Cardiac muscle cell (in vitro differentiated cells and primary cell): Measurements from ENCODE around the gene SATB1. TPM values are rescaled to one million over a fixed set of nuclear protein-coding genes. Genes with fewer than 3 reads are reported as not detected.
A peak's percentile ranks its signal among the peaks of the same experiment; 100 is the strongest.

Experiments used
- DNase-seq, 2 donors: peaks; one replicate each; pipeline versions ENCODE4 v3.0.0 to v3.0.0-alpha.2; 2010 to 2017; ENCODE audit warnings: low read depth in 1 of 2, low spot score in 1 of 2
- H3K27ac ChIP-seq: fragments of 200-600 bp; sonication (generic); 2 replicates; pipeline ENCODE4 v1.5.1; 2016
- H3K27me3 ChIP-seq: fragments of 200-600 bp; sonication (generic); 2 replicates; pipeline ENCODE4 v1.6.0; 2016; ENCODE audit warnings: control low read depth
- H3K36me3 ChIP-seq: fragments of 200-600 bp; sonication (generic); 2 replicates; pipeline ENCODE4 v1.5.1; 2016; ENCODE audit warnings: control low read depth
- H3K4me1 ChIP-seq: fragments of 200-600 bp; sonication (generic); 2 replicates; pipeline ENCODE4 v1.8.1; 2017; ENCODE audit warnings: low read depth, mild to moderate bottlenecking, mixed run types
- H3K4me3 ChIP-seq: fragments of 200-600 bp; sonication (generic); 2 replicates; pipeline ENCODE4 v1.5.1; 2016; ENCODE audit warnings: mild to moderate bottlenecking
- H3K9me3 ChIP-seq: fragments of 200-600 bp; sonication (generic); 2 replicates; pipeline ENCODE4 v1.5.1; 2017; ENCODE audit warnings: low read depth, mild to moderate bottlenecking, control low read depth
- CTCF ChIP-seq: IDR thresholded peaks from 2 replicates; pipeline ENCODE4 v1.5.1; 2012; ENCODE audit warnings: low read depth, mild to moderate bottlenecking, low read length
- polyA plus RNA-seq: library from polyadenylated mRNA; unstranded; fragments of >200 nt; fragmentation: Nextera tagmentation; extraction: Ambion mirVana; gene quantifications from 2 replicates; pipeline ENCODE4 v1.2.1, GENCODE V29; 2016
- total RNA-seq: library from RNA; depleted of rRNA; stranded (reverse); fragments of >200 nt; gene quantifications from 2 replicates; pipeline ENCODE4 v1.2.3, GENCODE V29; 2016

Gene SATB1
- total and polyA plus RNA-seq, 2 experiments from 2014 or later = 15.9 to 52.2 TPM

- Histone ChIP-seq H3K9me3 (no peaks in the 10 kb centered on the region), H3K4me3 (no peak overlapping the region), H3K27ac (no peak overlapping the region), H3K27me3 (no peaks in the 10 kb centered on the region), H3K36me3 (peaks cover 11% of the 10 kb centered on the region), H3K4me1 (no peaks in the 10 kb centered on the region)
- DNase-seq = no peak
- TF ChIP-seq CTCF = no peak
Measured at GRCh38 chr3:18398448-18398847, 26.7 kb downstream of the SATB1 start.

GRCh38 chr3:18396428-18396827, 28.7 kb downstream of the SATB1 start:
- Histone ChIP-seq H3K36me3 (peaks cover 11% of the 10 kb centered on the region), H3K4me3 (no peak overlapping the region), H3K27ac (no peak overlapping the region), H3K4me1 (no peaks in the 10 kb centered on the region), H3K9me3 (no peaks in the 10 kb centered on the region), H3K27me3 (no peaks in the 10 kb centered on the region)
- TF ChIP-seq CTCF = no peak
- no peak for DNase-seq

GRCh38 chr3:18394384-18394995, 30.6 kb downstream of the SATB1 start:
- no peak for DNase-seq
- Histone ChIP-seq H3K27ac (no peak overlapping the region), H3K4me3 (no peak overlapping the region), H3K27me3 (no peaks in the 10 kb centered on the region), H3K9me3 (no peaks in the 10 kb centered on the region), H3K4me1 (peaks cover 13% of the 10 kb centered on the region), H3K36me3 (peaks cover 11% of the 10 kb centered on the region)
- TF ChIP-seq CTCF = no peak

GRCh38 chr3:18393906-18394305, 31.2 kb downstream of the SATB1 start:
- H3K4me1 ChIP-seq = peaks cover 16% of the 10 kb centered on the region
- no peak overlapping the region for H3K4me3 ChIP-seq
- DNase-seq = peak in 1 of 2 donors; percentile 41
- H3K9me3 ChIP-seq = no peaks in the 10 kb centered on the region
- H3K27ac ChIP-seq = no peak overlapping the region
- TF ChIP-seq CTCF = no peak
- no peaks in the 10 kb centered on the region for H3K27me3 ChIP-seq
- H3K36me3 ChIP-seq = peaks cover 11% of the 10 kb centered on the region

- TF ChIP-seq CTCF = no peak
- peak in 1 of 2 donors; percentile 12 for DNase-seq
- Histone ChIP-seq H3K27me3 (no peaks in the 10 kb centered on the region), H3K4me1 (peaks cover 16% of the 10 kb centered on the region), H3K36me3 (peaks cover 13% of the 10 kb centered on the region), H3K27ac (peak overlapping the region; percentile 44), H3K4me3 (peak overlapping the region; percentile 0), H3K9me3 (no peaks in the 10 kb centered on the region)
Measured at GRCh38 chr3:18390024-18390660, 35.0 kb downstream of the SATB1 start.
